Gastroesophageal sphincter (tissue), 3 donors: ENCODE results near the gene HARBI1.
A peak's percentile ranks its signal among the peaks of the same experiment; 100 is the strongest.

ENCODE experiments used
- CTCF ChIP-seq, 4 experiments: fragments of 200-600 bp in 2 of 4; fragments of 450-650 bp in 2 of 4; sonication (generic) in 1 of 4; IDR thresholded peaks; one replicate each; pipeline ENCODE4 v1.5.1; 2017 to 2019; ENCODE audit warnings: antibody characterized with exemption in 4 of 4, mild to moderate bottlenecking in 2 of 4, moderate library complexity in 2 of 4
- EP300 ChIP-seq: sonication (generic); formaldehyde crosslinking; IDR thresholded peaks from one replicate; pipeline ENCODE4 v1.6.1; 2017; ENCODE audit warnings: antibody characterized with exemption, mild to moderate bottlenecking
- POLR2A ChIP-seq, 2 donors: fragments of 450-650 bp; IDR thresholded peaks; one replicate each; pipeline ENCODE4 v1.6.1; 2017; ENCODE audit warnings: antibody characterized with exemption in 2 of 2, mild to moderate bottlenecking in 2 of 2, moderate library complexity in 1 of 2
- POLR2AphosphoS5 ChIP-seq: sonication (generic); formaldehyde crosslinking; IDR thresholded peaks from one replicate; pipeline ENCODE4 v1.6.1; 2017; ENCODE audit warnings: antibody characterized with exemption

DNA sequence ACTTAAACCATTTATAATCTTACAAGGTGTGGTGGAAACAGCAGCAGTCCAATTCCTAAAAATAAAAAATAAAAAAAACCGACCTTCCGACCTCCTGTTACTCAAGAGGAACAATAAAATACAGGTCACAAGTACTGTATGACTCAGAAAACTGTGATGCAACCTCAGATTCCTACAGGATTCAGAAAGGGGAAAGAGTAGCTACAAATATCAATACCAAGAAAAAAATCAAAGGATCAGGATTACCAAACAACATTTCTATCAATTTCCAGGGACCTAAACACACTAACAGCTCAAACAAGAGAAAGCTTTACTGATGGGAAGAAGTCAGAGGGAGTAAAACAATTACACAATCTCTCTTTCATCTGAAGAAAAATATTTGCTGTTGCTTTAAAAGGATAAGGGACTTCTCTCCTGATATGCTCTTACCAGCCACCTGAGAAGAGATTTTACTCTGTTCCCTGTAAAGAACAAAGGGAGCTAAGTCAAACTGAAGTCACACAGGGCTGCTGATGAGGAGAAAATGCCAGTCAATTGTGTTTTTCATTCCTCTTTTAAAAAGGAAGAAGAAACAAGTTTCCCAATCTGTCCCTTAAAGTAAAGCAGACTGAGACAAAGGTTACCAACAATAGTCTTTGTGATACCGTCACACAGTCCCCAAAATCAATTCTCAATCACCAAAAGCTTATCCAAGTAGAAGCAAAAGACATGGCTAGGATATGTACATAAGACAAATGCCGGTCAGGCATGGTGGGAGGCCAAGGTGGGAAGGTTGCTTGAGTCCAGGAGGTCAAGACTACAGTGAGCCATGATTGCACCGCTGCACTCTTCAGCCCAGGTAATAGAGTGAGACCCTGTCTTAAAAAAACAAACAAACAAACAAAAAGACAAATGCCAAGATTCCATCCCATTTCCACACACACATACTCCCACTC lies 62.5 kb downstream of the HARBI1 start:
- TF ChIP-seq CTCF (IDR thresholded peaks at IDR 0.05) (no peak), POLR2A (IDR thresholded peaks at IDR 0.05) (no peak), EP300 (no peak), POLR2AphosphoS5 (peak; percentile 72)
